DMS114 treated with DMSO at 0.1 percent for 48 hours (cell line): ENCODE data around the gene ARSB.

Experiments
- DNase-seq: peaks from one replicate; lab custom pipeline; 2025; ENCODE audit not compliant: unreplicated experiment; lab: John Stamatoyannopoulos, UW

Gene ARSB

GRCh38 chr5:78809444-78809843 is 175.7 kb downstream of the ARSB start:
- no peak for DNase-seq

- DNase-seq = no peak
Observed at GRCh38 chr5:78808818-78809217, 176.3 kb downstream of the ARSB start.

GRCh38 chr5:78808380-78808779 is 176.7 kb downstream of the ARSB start:
- DNase-seq = no peak

GRCh38 chr5:78806544-78806943 is 178.6 kb downstream of the ARSB start:
- DNase-seq = no peak

DNA sequence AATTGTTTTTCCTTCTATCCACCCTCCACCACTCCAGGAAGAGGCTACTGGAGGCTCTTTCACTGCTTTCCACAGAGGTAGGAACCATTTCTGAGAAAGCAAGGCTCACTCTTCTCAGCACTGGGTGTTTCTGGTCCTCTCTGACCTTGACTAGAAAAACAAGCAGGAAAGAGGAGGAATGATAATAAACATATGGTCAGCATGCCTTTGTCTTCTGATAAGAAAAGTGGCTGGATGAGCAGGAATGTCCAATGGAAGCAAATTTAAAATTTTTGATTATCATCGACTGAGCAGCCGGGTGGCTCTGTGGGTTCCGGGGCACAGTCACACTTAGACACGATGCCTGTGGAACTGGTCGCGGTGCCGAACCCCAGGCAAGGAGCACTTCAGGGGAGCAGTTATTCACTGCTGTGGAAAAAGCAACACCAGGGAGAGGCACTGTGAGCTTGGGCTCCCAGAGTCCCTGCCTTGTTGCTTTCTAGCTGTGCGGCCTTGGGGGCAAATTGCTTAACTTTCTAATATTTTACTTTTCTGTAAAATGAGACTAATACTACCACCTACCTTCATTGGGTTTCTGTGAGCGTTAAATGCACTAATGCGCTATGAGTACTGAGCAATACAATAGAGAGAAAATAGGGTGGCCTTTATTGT is 179.5 kb downstream of the ARSB start:
- no peak for DNase-seq

DNA sequence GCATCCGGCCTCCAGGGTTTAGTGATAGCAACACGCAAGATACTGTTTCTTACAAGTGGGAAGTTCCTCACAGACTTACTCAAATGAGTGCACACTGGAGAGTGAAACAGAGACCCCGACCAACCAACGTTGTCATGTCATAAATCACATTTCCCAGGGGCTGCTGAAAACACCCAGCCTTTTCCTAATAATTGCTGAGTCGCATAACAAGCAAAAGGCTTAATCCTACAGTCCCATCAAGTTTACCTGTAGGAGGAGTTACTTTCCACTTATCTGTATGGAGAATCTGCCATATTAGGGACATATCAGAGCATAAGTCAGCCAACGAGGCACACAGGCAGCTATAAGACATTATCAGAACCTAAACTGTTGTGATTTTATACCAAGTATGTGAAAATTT is 180.1 kb downstream of the ARSB start:
- DNase-seq = no peak

DNA sequence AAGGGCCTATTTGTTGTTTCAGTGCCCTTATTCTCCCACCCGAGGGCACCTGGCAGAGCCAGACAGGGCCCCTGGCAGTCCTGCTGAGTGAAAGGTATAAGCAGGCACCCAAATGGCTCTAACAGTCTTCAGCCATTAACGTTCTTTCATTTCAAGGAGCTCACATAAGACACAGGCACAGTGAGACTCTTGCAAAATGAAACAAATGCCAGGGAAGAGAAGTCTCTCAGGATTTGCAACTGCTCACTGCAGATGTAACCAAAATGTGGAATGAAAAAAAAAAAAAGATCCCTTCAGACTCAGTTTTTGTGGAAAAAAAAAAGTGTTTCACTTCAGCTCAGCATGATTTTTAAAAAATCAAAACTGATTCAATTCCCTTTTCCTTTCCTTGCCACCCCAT is 181.2 kb downstream of the ARSB start:
- DNase-seq = no peak

DNA sequence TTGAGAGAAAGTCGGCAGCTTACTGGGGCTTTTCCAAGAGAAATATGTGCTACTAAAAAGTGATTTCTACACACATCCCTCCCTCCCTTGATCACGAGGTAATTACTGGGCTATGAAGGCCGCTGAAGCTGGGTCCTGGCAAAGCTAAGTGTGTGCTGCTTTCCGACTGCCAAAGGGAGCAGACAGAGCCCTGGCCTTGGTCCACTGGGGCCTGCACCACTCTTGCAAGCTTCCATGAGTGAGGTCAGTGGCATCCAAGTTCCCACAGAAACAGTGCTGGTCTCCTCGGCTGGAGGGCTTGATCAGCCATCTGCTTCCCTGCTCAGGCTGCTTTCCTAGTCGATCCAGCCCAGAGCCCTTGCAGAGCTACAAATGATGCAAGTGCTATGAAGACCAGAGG is 181.8 kb downstream of the ARSB start:
- DNase-seq = no peak

GRCh38 chr5:78801413-78801812 is 183.7 kb downstream of the ARSB start:
- DNase-seq = no peak

- DNase-seq = no peak
Observed at GRCh38 chr5:78799266-78800017, 185.7 kb downstream of the ARSB start.

DNA sequence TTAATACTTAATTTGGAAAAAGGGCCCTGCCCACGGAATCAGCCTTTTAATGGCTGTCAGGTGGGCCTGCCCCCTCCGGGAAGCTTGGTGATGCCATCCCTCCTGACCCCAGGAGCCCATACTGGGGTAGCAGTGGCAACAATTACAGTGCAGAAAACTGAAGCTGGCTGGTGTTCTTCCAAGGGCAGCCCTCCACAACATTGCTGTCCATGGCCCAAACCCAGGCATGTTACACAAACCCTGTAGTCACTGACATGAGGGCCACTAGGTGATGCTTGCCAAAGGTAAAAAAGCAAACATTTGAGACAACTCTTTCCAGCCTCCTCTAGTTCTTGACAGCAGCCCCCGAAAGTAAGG is 186.5 kb downstream of the ARSB start:
- no peak for DNase-seq

DNA sequence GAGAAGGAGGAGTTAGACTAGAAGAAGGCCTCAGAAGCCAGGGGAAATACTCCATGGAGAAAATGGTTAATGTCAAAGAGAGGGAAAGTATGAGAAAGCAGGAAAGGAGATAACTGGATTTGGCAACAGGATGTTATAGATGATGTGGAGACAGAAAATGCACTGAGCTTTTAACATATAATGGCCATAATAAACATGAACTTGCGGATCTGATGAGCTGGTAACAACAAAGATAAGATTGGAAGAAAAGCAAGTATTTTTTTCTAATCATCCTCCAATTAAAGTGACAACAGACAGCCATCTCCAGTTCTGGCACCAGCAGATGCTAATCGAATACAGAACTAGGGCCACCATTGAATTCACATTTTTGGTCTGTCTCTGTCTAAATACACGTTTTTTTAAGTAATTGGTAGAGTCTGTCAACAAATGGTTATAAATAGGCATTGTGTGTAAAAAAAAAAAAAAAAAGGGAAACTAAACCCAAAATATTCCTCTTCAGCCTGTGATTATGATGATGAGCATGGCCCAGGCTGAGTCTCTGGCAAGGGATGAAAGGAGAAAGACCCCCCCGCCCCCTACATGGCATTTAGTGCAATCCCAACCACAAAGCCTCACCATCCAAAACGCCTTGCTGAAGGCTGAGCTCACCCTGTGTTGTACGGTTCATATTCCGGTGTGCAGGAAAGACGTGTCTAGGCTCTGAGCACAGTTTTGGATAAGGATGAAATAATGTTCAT is 187.0 kb downstream of the ARSB start:
- no peak for DNase-seq

DNA sequence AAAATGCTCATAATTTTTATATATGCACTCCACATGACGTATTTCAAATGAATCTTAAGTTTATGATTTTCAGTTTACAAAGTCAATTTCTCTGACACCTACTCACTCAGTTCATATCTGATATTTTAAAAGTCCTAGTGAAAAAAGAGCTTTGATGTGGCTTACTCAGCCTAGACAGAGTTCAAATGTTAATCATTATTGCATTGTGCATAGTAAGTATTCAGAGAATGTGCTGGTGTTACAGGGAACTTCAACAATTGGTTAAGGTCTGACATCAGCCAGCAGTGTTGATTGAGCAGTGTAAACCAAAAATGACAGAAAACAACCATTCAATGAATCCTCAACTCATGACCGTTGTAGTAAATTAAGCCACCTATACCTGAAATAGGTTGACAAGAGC is 189.4 kb downstream of the ARSB start:
- DNase-seq = no peak

DNA sequence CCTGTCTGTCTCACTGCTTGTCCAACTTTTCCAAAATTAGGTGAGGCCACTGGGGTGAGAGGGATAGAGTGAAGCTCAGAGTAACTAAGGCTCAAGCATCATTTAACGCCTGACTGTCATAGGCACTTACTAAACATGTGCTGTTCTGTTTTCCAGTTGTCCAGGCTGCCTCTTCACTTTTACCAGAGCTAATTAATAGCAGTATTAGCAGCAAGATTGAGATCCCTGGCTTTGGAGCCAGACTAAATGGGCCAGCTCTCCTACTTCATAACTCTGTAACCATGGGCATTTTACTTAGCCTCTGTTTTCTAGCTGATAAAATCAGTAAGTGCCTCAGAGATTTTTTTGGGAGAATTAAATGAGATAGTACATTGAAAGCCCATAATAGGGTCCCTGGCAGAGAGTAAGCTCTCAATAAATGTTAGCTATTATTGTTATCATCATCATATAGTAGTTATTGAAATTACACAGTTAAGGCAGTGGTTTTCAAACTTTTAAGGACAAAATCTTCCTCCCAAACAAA is 190.4 kb downstream of the ARSB start:
- DNase-seq = no peak

- no peak for DNase-seq
Observed at GRCh38 chr5:78793907-78794662, 191.0 kb downstream of the ARSB start.

DNA sequence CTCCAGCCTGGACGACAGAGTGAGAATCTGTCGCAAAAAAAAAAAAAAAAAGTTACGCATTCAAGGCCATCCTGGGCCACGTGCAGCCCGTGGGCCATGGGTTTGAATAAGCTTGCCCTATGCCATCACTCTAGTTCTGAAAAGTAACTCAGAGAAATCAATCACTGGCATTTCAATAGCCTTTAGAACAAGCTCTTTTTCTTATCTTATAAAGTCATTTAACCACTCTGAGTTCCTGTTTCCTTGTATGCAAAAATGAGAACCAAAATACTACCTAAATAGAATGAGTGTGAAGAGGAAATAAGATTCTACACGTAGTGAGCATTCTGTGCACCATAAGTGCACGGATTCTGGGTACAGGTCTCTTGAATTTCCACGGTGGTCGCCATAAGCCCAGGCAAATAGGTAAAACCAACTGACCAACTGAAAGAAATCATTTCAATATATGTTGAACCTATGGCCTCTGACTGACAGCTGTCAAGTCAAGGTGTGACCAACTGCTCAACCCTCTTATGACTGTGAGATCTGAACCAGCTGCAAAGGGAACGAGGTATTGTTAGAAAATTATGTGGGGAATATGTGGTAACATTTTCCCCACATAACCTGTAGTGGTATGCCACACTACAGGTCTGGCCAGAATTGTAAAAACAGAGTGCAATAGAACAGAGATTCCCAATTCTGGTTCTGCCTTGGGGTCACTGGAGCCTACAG is 192.6 kb downstream of the ARSB start:
- no peak for DNase-seq

GRCh38 chr5:78791501-78792100 is 193.5 kb downstream of the ARSB start:
- DNase-seq = no peak

DNA sequence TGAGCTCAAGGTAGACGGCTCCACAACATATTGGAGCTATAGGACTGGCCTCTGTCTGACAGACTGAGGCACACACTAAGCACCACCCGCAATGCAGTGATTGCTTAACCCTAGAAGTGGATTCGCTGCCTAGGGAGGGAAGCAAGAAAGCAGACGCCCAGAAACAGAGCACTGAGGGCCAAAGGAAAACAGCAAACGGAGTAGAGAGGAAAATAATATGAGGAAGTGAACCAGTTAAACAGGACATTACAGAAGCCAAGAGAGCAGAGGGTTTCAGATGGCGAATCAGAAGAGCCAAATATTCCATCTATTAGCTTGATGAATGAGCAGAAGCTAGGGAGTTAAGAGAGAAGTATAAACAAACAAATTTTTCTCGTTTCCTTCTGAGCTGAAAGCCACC is 197.3 kb downstream of the ARSB start:
- no peak for DNase-seq

DNA sequence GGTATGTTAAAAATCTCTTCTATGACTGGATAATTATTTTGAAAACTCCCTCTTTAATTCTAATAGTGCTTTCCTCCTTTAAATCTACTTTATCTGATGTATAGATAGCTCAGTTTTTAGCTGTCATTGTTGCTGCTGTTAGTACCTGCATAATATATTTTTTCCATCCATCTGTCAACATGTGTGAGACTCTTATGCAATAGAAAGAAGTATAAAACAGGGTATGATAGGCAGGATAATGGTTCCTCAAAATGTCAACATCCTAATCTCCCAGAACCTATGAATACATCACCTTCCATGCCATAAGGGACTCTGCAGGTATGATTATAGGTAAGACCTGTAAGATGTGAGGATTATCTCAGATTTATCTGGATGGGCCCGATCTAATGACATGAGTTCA is 199.7 kb downstream of the ARSB start:
- DNase-seq = no peak

DNA sequence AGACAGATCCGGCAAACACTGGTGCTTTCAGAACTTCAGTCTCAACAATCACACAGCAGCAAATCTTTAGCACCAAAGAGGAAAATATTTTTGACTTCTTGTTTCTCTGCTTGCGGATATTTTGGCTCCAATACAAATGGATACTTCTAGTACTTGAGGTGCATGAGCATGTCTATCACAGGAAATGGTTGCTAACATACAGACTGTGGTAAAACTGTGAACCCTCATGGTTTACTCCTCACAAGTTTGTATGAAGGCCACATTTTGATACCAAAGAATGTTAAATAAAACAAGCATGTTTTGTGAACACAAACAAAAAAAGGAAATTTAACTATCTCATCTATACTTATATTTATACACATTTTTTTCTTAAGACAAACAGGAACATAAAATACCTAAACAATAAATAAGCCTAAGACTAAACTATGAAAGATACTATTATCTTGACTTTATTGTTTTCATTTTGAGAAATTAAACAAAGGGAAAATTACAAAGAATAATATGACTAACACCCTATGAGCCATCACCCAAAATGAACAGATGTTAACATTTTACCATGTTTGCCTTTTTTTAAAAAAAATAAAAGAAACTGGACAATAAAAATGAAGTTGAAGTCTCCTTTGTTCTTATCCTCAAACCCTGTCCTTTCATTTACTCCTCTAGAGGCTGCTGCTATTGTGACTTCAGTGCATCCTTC is 201.5 kb downstream of the ARSB start:
- DNase-seq = no peak
